Adipocyte (in vitro differentiated cells): Measurements from ENCODE around the gene ACMSD.
"Not testable (repeated sequence)": the region's sequence is repeated elsewhere in the genome, so short reads cannot be mapped to it uniquely, and the experiment has no call there.

Source experiments
- DNase-seq: peaks from one replicate; pipeline ENCODE4 v3.0.0-alpha.2; 2015; ENCODE audit warnings: low read depth
- H3K27me3 ChIP-seq: replicated peaks from 2 replicates; pipeline ENCODE4 v1.7.0; 2013; ENCODE audit warnings: mild to moderate bottlenecking, low read length, moderate library complexity; ENCODE audit not compliant: control insufficient read depth, insufficient read depth
- H3K36me3 ChIP-seq: 2 replicates; pipeline ENCODE4 v1.7.0; 2013; ENCODE audit warnings: low read length, mild to moderate bottlenecking, moderate library complexity; ENCODE audit not compliant: control insufficient read depth, insufficient read depth, severe bottlenecking
- H3K4me1 ChIP-seq: 2 replicates; pipeline ENCODE4 v1.7.0; 2013; ENCODE audit warnings: mild to moderate bottlenecking, low read length, moderate library complexity; ENCODE audit not compliant: control insufficient read depth, insufficient read depth
- H3K4me3 ChIP-seq: 2 replicates; pipeline ENCODE4 v1.7.0; 2013; ENCODE audit warnings: mild to moderate bottlenecking, low read length, moderate library complexity
- H3K9ac ChIP-seq: 2 replicates; pipeline ENCODE4 v1.7.0; 2013; ENCODE audit warnings: mild to moderate bottlenecking, low read length, moderate library complexity
- H3K9me3 ChIP-seq: 2 replicates; pipeline ENCODE4 v1.7.0; 2013; ENCODE audit warnings: mild to moderate bottlenecking, low read length, moderate library complexity; ENCODE audit not compliant: control insufficient read depth

Gene ACMSD

GRCh38 chr2:134838143-134838620 is at the start of gene ACMSD:
Gene ACMSD (plus strand): TSS chr2:134838616. CDS start chr2:134838683, 67 bp downstream.
- peak within 1 kb of the TSS; percentile 28 for H3K9ac ChIP-seq
- no peaks in the 10 kb centered on the region for H3K36me3 ChIP-seq
- H3K4me1 ChIP-seq: peaks cover 6% of the 10 kb centered on the region
- DNase-seq: no peak
- H3K4me3 ChIP-seq: peak within 1 kb of the TSS; percentile 42
- H3K27me3 ChIP-seq: peaks cover 7% of the 10 kb centered on the region
- H3K9me3 ChIP-seq: peaks cover 16% of the 10 kb centered on the region

- Histone ChIP-seq H3K9me3 (no peaks in the 10 kb centered on the region), H3K27me3 (peaks cover 3% of the 10 kb centered on the region), H3K36me3 (no peaks in the 10 kb centered on the region), H3K4me1 (no peaks in the 10 kb centered on the region), H3K9ac (no peak overlapping the region), H3K4me3 (no peak overlapping the region)
- DNase-seq: no peak
Observed at GRCh38 chr2:134790487-134790886, 47.9 kb upstream of the ACMSD start.

GRCh38 chr2:134791616-134792015 is 46.8 kb upstream of the ACMSD start:
- DNase-seq: no peak
- H3K9ac ChIP-seq: no peak overlapping the region
- H3K9me3 ChIP-seq: no peaks in the 10 kb centered on the region
- H3K36me3 ChIP-seq: no peaks in the 10 kb centered on the region
- H3K4me1 ChIP-seq: no peaks in the 10 kb centered on the region
- no peak overlapping the region for H3K4me3 ChIP-seq
- peaks cover 3% of the 10 kb centered on the region for H3K27me3 ChIP-seq

DNA sequence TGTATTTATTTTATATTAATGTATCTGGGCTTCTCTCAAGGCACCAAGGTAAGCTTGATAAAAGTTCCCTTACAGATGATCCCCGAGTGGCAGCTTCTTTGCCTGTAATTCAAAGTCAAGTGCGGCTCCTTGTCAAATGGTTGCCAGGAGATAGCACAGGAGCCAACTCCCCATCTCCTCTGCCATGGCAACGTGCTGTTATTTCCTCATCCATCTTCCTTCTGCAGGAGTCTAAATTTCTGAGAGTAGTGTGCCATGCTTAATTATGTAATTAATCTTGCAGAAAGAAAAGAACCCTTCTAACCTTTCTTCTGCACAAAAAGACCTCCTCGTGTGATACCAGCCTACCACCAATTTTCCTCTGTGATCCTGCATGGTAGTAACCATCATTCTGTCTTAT is 46.2 kb upstream of the ACMSD start:
- Histone ChIP-seq H3K4me1 (no peaks in the 10 kb centered on the region), H3K27me3 (peaks cover 3% of the 10 kb centered on the region), H3K4me3 (no peak overlapping the region), H3K9me3 (no peaks in the 10 kb centered on the region), H3K9ac (no peak overlapping the region), H3K36me3 (no peaks in the 10 kb centered on the region)
- DNase-seq: no peak

DNA sequence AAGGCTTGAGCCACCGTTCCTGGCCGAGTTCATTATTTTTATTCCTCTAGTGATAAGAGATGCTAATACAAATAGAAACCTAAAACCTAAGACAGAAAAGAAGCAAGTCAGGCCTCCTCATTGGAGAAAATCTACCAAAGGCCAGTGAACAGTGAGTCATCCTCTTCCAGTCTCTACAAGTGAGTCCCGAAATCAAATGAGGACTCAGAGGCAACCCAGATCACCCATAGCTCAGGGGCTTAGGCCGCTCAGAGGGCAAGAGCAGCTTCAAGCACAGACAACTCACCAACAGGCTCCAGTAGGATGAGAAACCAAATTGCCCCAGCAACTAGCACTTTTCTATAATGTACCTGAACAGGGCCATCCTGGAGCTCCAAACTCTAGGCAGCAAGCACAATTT is 42.7 kb upstream of the ACMSD start:
- H3K36me3 ChIP-seq: no peaks in the 10 kb centered on the region
- no peak overlapping the region for H3K9ac ChIP-seq
- DNase-seq: no peak
- H3K9me3 ChIP-seq: no peaks in the 10 kb centered on the region
- peaks cover 3% of the 10 kb centered on the region for H3K27me3 ChIP-seq
- H3K4me3 ChIP-seq: no peak overlapping the region
- no peaks in the 10 kb centered on the region for H3K4me1 ChIP-seq

GRCh38 chr2:134796373-134796772 is 42.0 kb upstream of the ACMSD start:
- no peaks in the 10 kb centered on the region for H3K4me1 ChIP-seq
- DNase-seq: no peak
- H3K27me3 ChIP-seq: peaks cover 3% of the 10 kb centered on the region
- H3K4me3 ChIP-seq: no peak overlapping the region
- no peak overlapping the region for H3K9ac ChIP-seq
- H3K36me3 ChIP-seq: no peaks in the 10 kb centered on the region
- H3K9me3 ChIP-seq: no peaks in the 10 kb centered on the region

- Histone ChIP-seq H3K36me3 (no peaks in the 10 kb centered on the region), H3K9me3 (peaks cover 13% of the 10 kb centered on the region), H3K9ac (no peak overlapping the region), H3K4me3 (no peak overlapping the region), H3K27me3 (no peaks in the 10 kb centered on the region), H3K4me1 (no peaks in the 10 kb centered on the region)
- DNase-seq: no peak
Observed at GRCh38 chr2:134799936-134800335, 38.5 kb upstream of the ACMSD start.

GRCh38 chr2:134800341-134800740 is 38.1 kb upstream of the ACMSD start:
- H3K4me3 ChIP-seq: no peak overlapping the region
- no peaks in the 10 kb centered on the region for H3K27me3 ChIP-seq
- no peak overlapping the region for H3K9ac ChIP-seq
- peaks cover 14% of the 10 kb centered on the region for H3K9me3 ChIP-seq
- no peaks in the 10 kb centered on the region for H3K4me1 ChIP-seq
- no peaks in the 10 kb centered on the region for H3K36me3 ChIP-seq
- no peak for DNase-seq

- not testable (repeated sequence) for H3K9ac ChIP-seq, H3K36me3 ChIP-seq, H3K4me3 ChIP-seq, DNase-seq, H3K4me1 ChIP-seq, H3K27me3 ChIP-seq
- peaks cover 14% of the 10 kb centered on the region for H3K9me3 ChIP-seq
Observed at GRCh38 chr2:134803609-134804405, 34.6 kb upstream of the ACMSD start.

GRCh38 chr2:134815741-134816140 is 22.7 kb upstream of the ACMSD start:
- H3K9me3 ChIP-seq: peaks cover 14% of the 10 kb centered on the region
- no peak overlapping the region for H3K9ac ChIP-seq
- H3K36me3 ChIP-seq: no peaks in the 10 kb centered on the region
- H3K27me3 ChIP-seq: peaks cover 4% of the 10 kb centered on the region
- H3K4me1 ChIP-seq: no peaks in the 10 kb centered on the region
- no peak for DNase-seq
- H3K4me3 ChIP-seq: no peak overlapping the region

GRCh38 chr2:134818321-134818720 is 20.1 kb upstream of the ACMSD start:
- H3K4me1 ChIP-seq: no peaks in the 10 kb centered on the region
- H3K27me3 ChIP-seq: peaks cover 4% of the 10 kb centered on the region
- no peak overlapping the region for H3K4me3 ChIP-seq
- no peaks in the 10 kb centered on the region for H3K36me3 ChIP-seq
- DNase-seq: no peak
- H3K9ac ChIP-seq: no peak overlapping the region
- H3K9me3 ChIP-seq: no peaks in the 10 kb centered on the region

- H3K4me3 ChIP-seq: no peak overlapping the region
- no peaks in the 10 kb centered on the region for H3K4me1 ChIP-seq
- no peaks in the 10 kb centered on the region for H3K36me3 ChIP-seq
- no peaks in the 10 kb centered on the region for H3K9me3 ChIP-seq
- no peak overlapping the region for H3K9ac ChIP-seq
- DNase-seq: peak; percentile 30
- H3K27me3 ChIP-seq: peaks cover 5% of the 10 kb centered on the region
Observed at GRCh38 chr2:134819334-134819733, 19.1 kb upstream of the ACMSD start.
